Subcutaneous preadipocyte (primary cell): ENCODE measurements around the gene RETN. TPM values are rescaled to one million over a fixed set of nuclear protein-coding genes. Genes with fewer than 3 reads are reported as not detected.

Experiments
- total RNA-seq: library from RNA; depleted of rRNA; stranded (reverse); fragments of >200 nt; gene quantifications from 2 replicates; pipeline ENCODE4 v1.2.3, GENCODE V29; 2012

RETN gene
- total RNA-seq = not detected in 2 replicates

GRCh38 chr19:7668842-7669241, at the start of gene RETN:
Gene RETN (plus strand): TSS chr19:7669049. CDS start chr19:7669327, 278 bp downstream.

GRCh38 chr19:7629347-7630054, 39.3 kb upstream of the RETN start, which contains the start of the genes PET100 and XAB2:
Gene PET100 (plus strand): TSS chr19:7629793. CDS start chr19:7629834, 41 bp downstream.
Gene XAB2 (minus strand): TSS chr19:7629545. CDS start chr19:7629527, 18 bp downstream.

GRCh38 chr19:7633698-7634097, 35.2 kb upstream of the RETN start, which contains the start of gene PCP2:
Gene PCP2 (minus strand): TSS chr19:7633719. CDS start chr19:7633457, 262 bp downstream.

GRCh38 chr19:7636691-7637373, 32.0 kb upstream of the RETN start, which contains the start of gene STXBP2:
Gene STXBP2 (plus strand): TSS chr19:7637110. CDS start chr19:7637150, 40 bp downstream.

GRCh38 chr19:7676854-7677253, 8.0 kb downstream of the RETN start, which contains the start of gene MCEMP1:
Gene MCEMP1 (plus strand): TSS chr19:7677090. CDS start chr19:7677121, 31 bp downstream.

GRCh38 chr19:7680606-7681339, 11.9 kb downstream of the RETN start, which contains the start of gene TRAPPC5:
Gene TRAPPC5 (plus strand): TSS chr19:7680833. CDS start chr19:7682254, 1,421 bp downstream.

GRCh38 chr19:7701654-7702457, 33.0 kb downstream of the RETN start, which contains the start of gene FCER2:
Gene FCER2 (minus strand): TSS chr19:7702131. CDS start chr19:7699760, 2,371 bp downstream.

Other genes starting within 250 kb of the RETN start
- gene PEX11G, start 180.0 kb upstream of the RETN start, total RNA-seq = 2.5 and 5.5 TPM in 2 replicates
- 14.1 and 18.0 TPM in 2 replicates for gene ZNF358, start 152.9 kb upstream of the RETN start, total RNA-seq
- 7.8 and 8.8 TPM in 2 replicates for gene MCOLN1, start 146.4 kb upstream of the RETN start, total RNA-seq
- 72.8 and 82.1 TPM in 2 replicates for gene PNPLA6, start 133.3 kb upstream of the RETN start, total RNA-seq
- not detected in 2 replicates for gene CAMSAP3, start 73.2 kb upstream of the RETN start, total RNA-seq
- gene XAB2, start 39.5 kb upstream of the RETN start, total RNA-seq = 43.7 and 48.3 TPM in 2 replicates
- 9.4 and 9.6 TPM in 2 replicates for gene PET100, start 39.3 kb upstream of the RETN start, total RNA-seq
- gene PCP2, start 35.3 kb upstream of the RETN start, total RNA-seq = not detected in 2 replicates
- 1.1 and 5.3 TPM in 2 replicates for gene STXBP2, start 31.9 kb upstream of the RETN start, total RNA-seq
- not detected in 2 replicates for gene MCEMP1, start 8.0 kb downstream of the RETN start, total RNA-seq
- 16.6 and 24.3 TPM in 2 replicates for gene TRAPPC5, start 11.8 kb downstream of the RETN start, total RNA-seq
- not detected in 2 replicates for gene FCER2, start 33.1 kb downstream of the RETN start, total RNA-seq
- gene CLEC4G, start 63.1 kb downstream of the RETN start, total RNA-seq = not detected in 2 replicates
- gene CD209, start 78.5 kb downstream of the RETN start, total RNA-seq = not detected in 2 replicates
- gene CLEC4M, start 94.2 kb downstream of the RETN start, total RNA-seq = not detected in 2 replicates
- gene EVI5L, start 161.2 kb downstream of the RETN start, total RNA-seq = 19.5 and 19.7 TPM in 2 replicates
- gene PRR36, start 205.3 kb downstream of the RETN start, total RNA-seq = not detected in 2 replicates
- gene LRRC8E, start 219.5 kb downstream of the RETN start, total RNA-seq = 5.1 and 6.2 TPM in 2 replicates
- gene MAP2K7, start 234.8 kb downstream of the RETN start, total RNA-seq = 8.5 and 14.1 TPM in 2 replicates
- 0.37 and 0.78 TPM in 2 replicates for gene TGFBR3L, start 245.8 kb downstream of the RETN start, total RNA-seq